Peyer's patch (tissue), 4 donors: Measurements from ENCODE around the gene TTC16.

Experiments
- POLR2A ChIP-seq, 2 donors: fragments of 450-650 bp; IDR thresholded peaks; one replicate each; pipeline ENCODE4 v1.5.1; 2017; ENCODE audit warnings: antibody characterized with exemption in 2 of 2, mild to moderate bottlenecking in 2 of 2, moderate library complexity in 2 of 2
- TF ChIP-seq, protein P1 (sequence below), 6 experiments: fragments of 450-650 bp in 4 of 6; fragments of 200-600 bp in 2 of 6; sonication (generic) in 1 of 6; IDR thresholded peaks; one replicate each; pipeline ENCODE4 v1.5.1; 2017 to 2019; ENCODE audit warnings: antibody characterized with exemption in 6 of 6, mild to moderate bottlenecking in 3 of 6, moderate library complexity in 1 of 6

DNA sequence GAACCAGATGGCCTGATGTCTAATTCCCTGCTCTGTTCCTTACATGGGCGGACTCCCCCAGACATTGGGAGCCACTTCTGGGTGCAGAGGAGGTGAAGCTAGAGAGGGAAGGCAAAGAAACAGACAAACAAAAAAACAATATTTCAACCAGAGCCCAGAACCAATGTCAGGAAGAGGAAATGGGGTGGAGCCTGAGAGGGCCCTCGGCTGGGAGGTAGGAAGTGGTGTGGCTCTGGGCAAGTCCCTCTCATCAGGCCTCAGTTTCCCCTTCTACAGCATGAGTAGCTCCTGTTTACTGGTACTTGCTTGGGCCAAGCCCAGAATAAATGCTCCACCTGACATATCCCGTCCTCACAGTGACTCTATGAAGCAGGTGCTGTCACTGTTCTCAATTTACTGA lies 51.5 kb downstream of the TTC16 start:
- TF ChIP-seq, protein P1, sequence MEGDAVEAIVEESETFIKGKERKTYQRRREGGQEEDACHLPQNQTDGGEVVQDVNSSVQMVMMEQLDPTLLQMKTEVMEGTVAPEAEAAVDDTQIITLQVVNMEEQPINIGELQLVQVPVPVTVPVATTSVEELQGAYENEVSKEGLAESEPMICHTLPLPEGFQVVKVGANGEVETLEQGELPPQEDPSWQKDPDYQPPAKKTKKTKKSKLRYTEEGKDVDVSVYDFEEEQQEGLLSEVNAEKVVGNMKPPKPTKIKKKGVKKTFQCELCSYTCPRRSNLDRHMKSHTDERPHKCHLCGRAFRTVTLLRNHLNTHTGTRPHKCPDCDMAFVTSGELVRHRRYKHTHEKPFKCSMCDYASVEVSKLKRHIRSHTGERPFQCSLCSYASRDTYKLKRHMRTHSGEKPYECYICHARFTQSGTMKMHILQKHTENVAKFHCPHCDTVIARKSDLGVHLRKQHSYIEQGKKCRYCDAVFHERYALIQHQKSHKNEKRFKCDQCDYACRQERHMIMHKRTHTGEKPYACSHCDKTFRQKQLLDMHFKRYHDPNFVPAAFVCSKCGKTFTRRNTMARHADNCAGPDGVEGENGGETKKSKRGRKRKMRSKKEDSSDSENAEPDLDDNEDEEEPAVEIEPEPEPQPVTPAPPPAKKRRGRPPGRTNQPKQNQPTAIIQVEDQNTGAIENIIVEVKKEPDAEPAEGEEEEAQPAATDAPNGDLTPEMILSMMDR (IDR thresholded peaks at IDR 0.05): no peak
- TF ChIP-seq POLR2A (IDR thresholded peaks at IDR 0.05): no peak
